T-helper 1 cell treated with Interleukin-12 subunit alpha and Interleukin-12 subunit beta and Interleukin-4 antibody, amounts not matched to agents 30 μg/mL and 1 μg/mL, for 36 hours (primary cell): ENCODE results near the gene RPL22L1.

Source experiments
- H3K27ac Mint-ChIP-seq: one replicate; pipeline ENCODE4 v1.8.0; 2021; ENCODE audit warnings: mild to moderate bottlenecking, mixed read lengths
- H3K27me3 Mint-ChIP-seq: one replicate; pipeline ENCODE4 v1.8.0; 2021; ENCODE audit warnings: low read depth, mixed read lengths
- H3K36me3 Mint-ChIP-seq: one replicate; pipeline ENCODE4 v1.8.0; 2021; ENCODE audit warnings: low read depth, mixed read lengths
- H3K4me1 Mint-ChIP-seq: one replicate; pipeline ENCODE4 v1.8.0; 2021; ENCODE audit warnings: low read depth, mixed read lengths
- H3K4me3 Mint-ChIP-seq: one replicate; pipeline ENCODE4 v1.8.0; 2021; ENCODE audit warnings: mild to moderate bottlenecking, moderate library complexity, mixed read lengths
- H3K9me3 Mint-ChIP-seq: one replicate; pipeline ENCODE4 v1.8.0; 2021; ENCODE audit warnings: mixed read lengths

Gene RPL22L1

GRCh38 chr3:170865209-170866094 lies 4.5 kb downstream of the RPL22L1 start:
- Mint-ChIP-seq H3K9me3 (no peaks in the 10 kb centered on the region), H3K36me3 (peaks cover 27% of the 10 kb centered on the region), H3K4me3 (no peak overlapping the region), H3K4me1 (peaks cover 15% of the 10 kb centered on the region), H3K27me3 (no peaks in the 10 kb centered on the region), H3K27ac (no peak overlapping the region)

GRCh38 chr3:170864525-170865208 lies 5.3 kb downstream of the RPL22L1 start:
- peaks cover 24% of the 10 kb centered on the region for H3K36me3 Mint-ChIP-seq
- no peak overlapping the region for H3K4me3 Mint-ChIP-seq
- H3K27me3 Mint-ChIP-seq, result no peaks in the 10 kb centered on the region
- no peak overlapping the region for H3K27ac Mint-ChIP-seq
- peaks cover 12% of the 10 kb centered on the region for H3K4me1 Mint-ChIP-seq
- no peaks in the 10 kb centered on the region for H3K9me3 Mint-ChIP-seq

- peaks cover 19% of the 10 kb centered on the region for H3K36me3 Mint-ChIP-seq
- no peak overlapping the region for H3K27ac Mint-ChIP-seq
- H3K4me1 Mint-ChIP-seq, result peaks cover 12% of the 10 kb centered on the region
- no peaks in the 10 kb centered on the region for H3K9me3 Mint-ChIP-seq
- H3K27me3 Mint-ChIP-seq, result no peaks in the 10 kb centered on the region
- H3K4me3 Mint-ChIP-seq, result no peak overlapping the region
Observed at GRCh38 chr3:170863816-170864215, 6.2 kb downstream of the RPL22L1 start.

- no peak overlapping the region for H3K27ac Mint-ChIP-seq
- peaks cover 19% of the 10 kb centered on the region for H3K36me3 Mint-ChIP-seq
Observed at GRCh38 chr3:170862618-170863374, 7.2 kb downstream of the RPL22L1 start.

GRCh38 chr3:170858599-170858998 lies 11.4 kb downstream of the RPL22L1 start:
- Mint-ChIP-seq H3K27me3 (peaks cover 5% of the 10 kb centered on the region), H3K4me3 (no peak overlapping the region), H3K36me3 (peaks cover 3% of the 10 kb centered on the region), H3K4me1 (no peaks in the 10 kb centered on the region), H3K27ac (no peak overlapping the region), H3K9me3 (no peaks in the 10 kb centered on the region)

More at GRCh38 chr3:170862618-170863374, 7.2 kb downstream of the RPL22L1 start:
- Mint-ChIP-seq H3K4me1 (peaks cover 10% of the 10 kb centered on the region), H3K4me3 (no peak overlapping the region), H3K9me3 (no peaks in the 10 kb centered on the region), H3K27me3 (no peaks in the 10 kb centered on the region)

- Mint-ChIP-seq H3K27ac (no peak overlapping the region), H3K36me3 (no peaks in the 10 kb centered on the region), H3K4me3 (no peak overlapping the region), H3K4me1 (no peaks in the 10 kb centered on the region), H3K27me3 (peaks cover 12% of the 10 kb centered on the region), H3K9me3 (no peaks in the 10 kb centered on the region)
Observed at GRCh38 chr3:170852324-170852723, 17.7 kb downstream of the RPL22L1 start.

GRCh38 chr3:170848292-170848917 lies 21.6 kb downstream of the RPL22L1 start:
- H3K36me3 Mint-ChIP-seq, result no peaks in the 10 kb centered on the region
- H3K27me3 Mint-ChIP-seq, result peaks cover 23% of the 10 kb centered on the region
- no peaks in the 10 kb centered on the region for H3K9me3 Mint-ChIP-seq
- no peaks in the 10 kb centered on the region for H3K4me1 Mint-ChIP-seq
- no peak overlapping the region for H3K4me3 Mint-ChIP-seq
- no peak overlapping the region for H3K27ac Mint-ChIP-seq

- no peaks in the 10 kb centered on the region for H3K36me3 Mint-ChIP-seq
- H3K27ac Mint-ChIP-seq, result no peak overlapping the region
- H3K27me3 Mint-ChIP-seq, result peaks cover 42% of the 10 kb centered on the region
- H3K4me1 Mint-ChIP-seq, result no peaks in the 10 kb centered on the region
- no peaks in the 10 kb centered on the region for H3K9me3 Mint-ChIP-seq
- H3K4me3 Mint-ChIP-seq, result no peak overlapping the region
Observed at GRCh38 chr3:170844377-170844776, 25.6 kb downstream of the RPL22L1 start.

GRCh38 chr3:170840291-170840859 lies 29.6 kb downstream of the RPL22L1 start:
- no peak overlapping the region for H3K4me3 Mint-ChIP-seq
- H3K36me3 Mint-ChIP-seq, result no peaks in the 10 kb centered on the region
- no peaks in the 10 kb centered on the region for H3K4me1 Mint-ChIP-seq
- no peak overlapping the region for H3K27ac Mint-ChIP-seq
- no peaks in the 10 kb centered on the region for H3K9me3 Mint-ChIP-seq
- H3K27me3 Mint-ChIP-seq, result peaks cover 59% of the 10 kb centered on the region

GRCh38 chr3:170839518-170840100 lies 30.4 kb downstream of the RPL22L1 start:
- Mint-ChIP-seq H3K4me1 (no peaks in the 10 kb centered on the region), H3K36me3 (no peaks in the 10 kb centered on the region), H3K4me3 (no peak overlapping the region), H3K27ac (no peak overlapping the region), H3K9me3 (no peaks in the 10 kb centered on the region), H3K27me3 (peaks cover 60% of the 10 kb centered on the region)

- Mint-ChIP-seq H3K4me1 (no peaks in the 10 kb centered on the region), H3K27me3 (peaks cover 57% of the 10 kb centered on the region), H3K27ac (no peak overlapping the region), H3K4me3 (no peak overlapping the region), H3K9me3 (no peaks in the 10 kb centered on the region), H3K36me3 (no peaks in the 10 kb centered on the region)
Observed at GRCh38 chr3:170836491-170836890, 33.5 kb downstream of the RPL22L1 start.

- Mint-ChIP-seq H3K27me3 (peaks cover 57% of the 10 kb centered on the region), H3K9me3 (no peaks in the 10 kb centered on the region), H3K36me3 (no peaks in the 10 kb centered on the region), H3K27ac (no peak overlapping the region), H3K4me1 (peaks cover 2% of the 10 kb centered on the region), H3K4me3 (no peak overlapping the region)
Observed at GRCh38 chr3:170835336-170835735, 34.7 kb downstream of the RPL22L1 start.

GRCh38 chr3:170830580-170830979 lies 39.4 kb downstream of the RPL22L1 start:
- Mint-ChIP-seq H3K4me1 (peaks cover 7% of the 10 kb centered on the region), H3K4me3 (no peak overlapping the region), H3K36me3 (no peaks in the 10 kb centered on the region), H3K9me3 (no peaks in the 10 kb centered on the region), H3K27me3 (peaks cover 61% of the 10 kb centered on the region), H3K27ac (no peak overlapping the region)
